Effector memory CD4-positive, alpha-beta T cell (primary cell): ENCODE measurements around the gene TTC9.
A peak's percentile ranks its signal among the peaks of the same experiment; 100 is the strongest.

Experiments
- DNase-seq, 3 donors: peaks; one replicate each; pipeline ENCODE4 v3.0.0-alpha.2; 2020
- H3K27ac ChIP-seq: 2 replicates; pipeline ENCODE4 v1.7.0; 2013; ENCODE audit warnings: mild to moderate bottlenecking, low read length, moderate library complexity; ENCODE audit not compliant: insufficient read depth, poor library complexity, severe bottlenecking
- H3K27me3 ChIP-seq: replicated peaks from 2 replicates; pipeline ENCODE4 v1.7.0; 2013; ENCODE audit warnings: mild to moderate bottlenecking, low read length; ENCODE audit not compliant: insufficient read depth, control insufficient read depth, poor library complexity, severe bottlenecking
- H3K36me3 ChIP-seq: 2 replicates; pipeline ENCODE4 v1.7.0; 2013; ENCODE audit warnings: mild to moderate bottlenecking, low read length, moderate library complexity; ENCODE audit not compliant: control insufficient read depth, insufficient read depth
- H3K4me1 ChIP-seq: 2 replicates; pipeline ENCODE4 v1.7.0; 2013; ENCODE audit warnings: low read length, mild to moderate bottlenecking; ENCODE audit not compliant: control insufficient read depth, insufficient read depth, poor library complexity, severe bottlenecking
- H3K4me3 ChIP-seq: 2 replicates; pipeline ENCODE4 v1.7.0; 2013; ENCODE audit warnings: low read length, low read depth, mild to moderate bottlenecking; ENCODE audit not compliant: insufficient read depth, poor library complexity, severe bottlenecking
- H3K9me3 ChIP-seq: 2 replicates; pipeline ENCODE4 v1.7.0; 2013; ENCODE audit warnings: mild to moderate bottlenecking, low read length, moderate library complexity; ENCODE audit not compliant: control insufficient read depth

Gene TTC9

DNA sequence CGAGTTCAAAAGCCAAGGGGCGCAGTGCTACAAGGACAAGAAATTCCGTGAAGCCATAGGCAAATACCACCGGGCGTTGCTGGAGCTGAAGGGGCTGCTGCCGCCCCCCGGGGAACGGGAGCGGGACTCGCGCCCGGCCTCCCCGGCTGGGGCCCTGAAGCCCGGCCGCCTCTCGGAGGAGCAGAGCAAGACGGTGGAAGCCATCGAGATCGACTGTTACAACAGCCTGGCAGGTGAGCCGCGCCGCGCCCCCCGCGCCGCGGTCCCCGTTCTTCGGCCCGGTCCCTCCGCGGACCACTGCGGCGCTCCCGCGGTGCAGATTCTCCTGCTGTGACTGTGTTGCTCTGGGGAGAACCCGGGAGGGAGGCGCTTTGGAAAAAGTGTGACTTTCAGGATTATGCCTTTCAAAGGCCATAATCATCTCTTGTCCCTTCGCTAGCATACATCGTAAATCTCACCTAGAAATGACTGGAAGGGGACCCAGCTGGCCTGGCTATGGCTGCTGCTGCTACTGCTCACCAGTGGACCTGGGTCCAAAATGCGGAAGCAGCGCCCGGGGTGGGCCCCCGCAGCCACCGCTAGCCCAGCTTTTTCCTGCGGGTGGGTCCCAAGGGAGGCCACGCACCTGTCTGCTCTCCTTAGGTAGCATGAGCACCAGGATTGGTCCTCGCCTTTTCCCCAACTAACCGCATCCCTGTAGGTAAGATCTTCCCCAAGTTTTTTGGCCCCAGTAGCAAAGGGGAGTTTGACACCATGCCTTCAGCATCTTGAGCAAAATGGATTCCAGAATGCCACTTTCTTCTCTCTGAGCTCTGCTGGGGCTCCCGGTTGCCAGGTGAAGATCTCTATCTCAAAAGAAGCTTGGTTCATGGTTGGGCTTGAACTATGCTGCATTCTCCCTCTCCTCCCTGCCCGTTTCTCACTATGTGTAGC, 853 bp downstream of the TTC9 start:
- peak overlapping the region; percentile 78 for H3K27ac ChIP-seq
- no peaks in the 10 kb centered on the region for H3K9me3 ChIP-seq
- H3K4me1 ChIP-seq, result peaks cover 32% of the 10 kb centered on the region
- peak in 1 of 3 donors; percentile 9 for DNase-seq
- peak overlapping the region; percentile 90 for H3K4me3 ChIP-seq
- no peaks in the 10 kb centered on the region for H3K27me3 ChIP-seq
- H3K36me3 ChIP-seq, result no peaks in the 10 kb centered on the region

DNA sequence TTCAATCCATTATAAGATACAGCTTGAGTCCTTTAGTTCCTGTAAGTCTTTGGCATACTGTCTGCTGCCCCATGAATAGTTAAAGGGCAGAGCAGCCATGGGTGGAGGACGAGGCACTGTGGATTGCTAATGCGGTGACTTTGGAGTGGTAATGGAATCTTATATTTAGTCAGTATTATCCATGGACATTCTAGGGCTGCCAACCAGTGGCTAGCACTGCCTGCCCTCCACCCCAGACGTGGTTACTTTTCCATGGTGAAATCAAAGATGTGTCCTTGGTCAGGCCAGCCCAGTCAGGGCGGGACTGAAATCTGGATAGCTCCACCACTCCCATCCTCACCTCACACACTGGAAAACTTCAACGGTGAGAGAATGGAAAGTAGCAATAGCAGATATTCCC, 2.3 kb downstream of the TTC9 start:
- H3K4me1 ChIP-seq, result peaks cover 34% of the 10 kb centered on the region

DNA sequence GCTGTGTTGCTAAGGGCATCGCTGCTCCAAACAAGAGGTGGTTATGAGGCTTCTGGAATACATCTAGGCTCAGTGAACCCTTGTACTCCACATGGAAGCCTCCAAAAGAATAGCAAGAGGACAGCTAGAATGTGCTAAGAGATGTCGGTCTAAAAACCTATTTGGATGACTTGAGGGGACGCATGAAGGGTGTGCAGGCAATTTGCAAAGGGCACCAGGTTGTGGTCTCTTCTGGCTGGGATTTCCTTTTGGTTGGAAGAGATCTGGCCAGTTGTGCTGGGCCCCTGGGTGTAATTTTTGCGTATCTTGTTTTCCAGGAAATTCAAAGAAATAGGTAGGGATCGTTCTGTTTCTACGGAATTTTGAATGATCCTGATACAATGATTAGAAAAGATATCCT, 4.2 kb downstream of the TTC9 start:
- H3K36me3 ChIP-seq, result no peaks in the 10 kb centered on the region
- H3K4me1 ChIP-seq, result peaks cover 28% of the 10 kb centered on the region
- no peaks in the 10 kb centered on the region for H3K9me3 ChIP-seq
- no peaks in the 10 kb centered on the region for H3K27me3 ChIP-seq
- peak overlapping the region; percentile 29 for H3K27ac ChIP-seq
- H3K4me3 ChIP-seq, result no peak overlapping the region
- DNase-seq, result no peak

More for the DNA sequence above, 2.3 kb downstream of the TTC9 start:
- no peak for DNase-seq
- Histone ChIP-seq H3K27me3 (no peaks in the 10 kb centered on the region), H3K36me3 (no peaks in the 10 kb centered on the region), H3K4me3 (peak overlapping the region; percentile 90), H3K9me3 (no peaks in the 10 kb centered on the region), H3K27ac (peak overlapping the region; percentile 78)

DNA sequence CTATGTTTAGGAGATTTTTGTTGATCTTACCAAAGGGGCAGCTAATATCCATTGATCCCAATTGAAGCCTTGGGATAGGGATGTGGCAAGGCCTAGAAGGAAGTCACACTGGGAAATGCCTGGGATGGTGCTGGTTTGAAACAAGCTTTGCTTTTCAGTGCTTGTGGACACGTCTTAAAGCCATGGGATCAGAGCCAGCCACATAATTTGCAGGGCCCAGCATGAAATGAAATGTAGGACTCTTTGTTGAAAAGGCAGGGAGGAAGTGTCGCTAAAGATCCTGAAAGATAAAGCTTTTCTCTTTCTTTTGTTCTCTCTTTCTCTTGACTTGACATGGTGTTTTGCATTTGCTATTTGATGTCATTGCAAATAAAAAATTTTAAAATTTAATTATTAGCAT, 5.0 kb downstream of the TTC9 start:
- no peaks in the 10 kb centered on the region for H3K36me3 ChIP-seq
- no peak for DNase-seq
- H3K4me1 ChIP-seq, result peaks cover 28% of the 10 kb centered on the region
- H3K27ac ChIP-seq, result peak overlapping the region; percentile 29
- no peak overlapping the region for H3K4me3 ChIP-seq
- no peaks in the 10 kb centered on the region for H3K27me3 ChIP-seq
- no peaks in the 10 kb centered on the region for H3K9me3 ChIP-seq

DNA sequence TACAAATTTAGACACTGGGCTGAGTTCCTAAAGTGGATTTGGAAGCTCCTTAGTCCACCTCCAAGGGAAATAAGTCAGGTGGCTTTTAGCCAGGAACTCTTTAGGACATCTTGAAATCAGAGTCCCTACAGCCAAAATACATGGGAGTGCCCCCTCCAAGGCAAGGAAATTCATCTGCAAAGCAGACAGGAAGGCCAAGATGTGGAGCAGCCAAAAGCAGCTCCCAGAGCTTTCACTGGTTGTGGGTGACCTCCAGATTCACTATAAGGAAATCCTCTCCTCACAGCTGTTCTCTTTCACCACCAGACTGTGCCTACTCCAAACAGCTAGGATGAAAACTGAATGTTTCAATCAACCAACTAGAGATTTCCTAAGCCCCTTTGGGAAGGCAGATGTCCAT, 6.6 kb downstream of the TTC9 start:
- peaks cover 43% of the 10 kb centered on the region for H3K4me1 ChIP-seq

DNA sequence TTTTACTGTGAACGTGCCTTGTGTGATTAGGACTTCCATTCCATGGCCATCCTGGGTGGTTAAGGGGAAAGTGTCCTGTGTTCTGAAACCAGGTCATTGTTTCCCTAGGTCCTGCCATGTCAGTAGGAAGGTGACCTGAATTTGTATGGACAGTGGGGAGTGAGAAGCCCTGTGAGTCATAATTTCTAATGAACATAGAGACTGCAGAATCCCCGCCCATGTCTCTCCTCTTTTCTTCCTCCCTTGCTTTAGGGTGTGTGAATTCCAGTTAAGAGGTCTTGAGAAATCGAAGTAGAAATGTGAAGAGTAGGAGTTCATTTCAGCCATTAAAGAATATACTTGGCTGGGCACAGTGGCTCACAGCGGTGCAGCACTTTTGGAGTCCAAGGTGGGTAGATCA, 8.1 kb downstream of the TTC9 start:
- H3K9me3 ChIP-seq, result no peaks in the 10 kb centered on the region
- DNase-seq, result no peak
- no peaks in the 10 kb centered on the region for H3K27me3 ChIP-seq
- peaks cover 57% of the 10 kb centered on the region for H3K4me1 ChIP-seq
- H3K36me3 ChIP-seq, result no peaks in the 10 kb centered on the region
- no peak overlapping the region for H3K27ac ChIP-seq
- no peak overlapping the region for H3K4me3 ChIP-seq

More for the DNA sequence above, 6.6 kb downstream of the TTC9 start:
- no peak for DNase-seq
- Histone ChIP-seq H3K27ac (no peak overlapping the region), H3K36me3 (no peaks in the 10 kb centered on the region), H3K27me3 (no peaks in the 10 kb centered on the region), H3K4me3 (no peak overlapping the region), H3K9me3 (no peaks in the 10 kb centered on the region)

DNA sequence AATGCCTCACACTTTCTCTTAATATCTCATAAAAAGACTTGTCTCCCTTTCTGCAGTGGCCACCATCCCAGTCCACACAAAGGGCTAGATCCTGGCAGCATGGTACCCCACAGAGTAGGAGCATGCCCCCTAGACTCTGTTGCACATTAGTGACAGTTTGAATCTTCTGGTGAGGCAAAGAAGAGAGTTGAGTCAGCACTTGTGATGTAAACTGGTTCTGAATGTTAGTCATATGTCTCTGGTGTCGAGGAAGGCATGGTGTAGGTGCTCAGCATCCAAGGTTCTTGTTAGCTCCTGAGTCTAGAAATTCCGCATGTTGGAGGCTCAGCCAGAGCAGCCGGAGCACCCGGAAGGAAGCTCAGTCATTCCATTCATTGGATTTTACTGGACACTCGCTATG, 9.8 kb downstream of the TTC9 start:
- peaks cover 54% of the 10 kb centered on the region for H3K4me1 ChIP-seq
- H3K36me3 ChIP-seq, result no peaks in the 10 kb centered on the region
- H3K27ac ChIP-seq, result peak overlapping the region; percentile 91
- H3K27me3 ChIP-seq, result no peaks in the 10 kb centered on the region
- no peak for DNase-seq
- H3K9me3 ChIP-seq, result no peaks in the 10 kb centered on the region
- no peak overlapping the region for H3K4me3 ChIP-seq

DNA sequence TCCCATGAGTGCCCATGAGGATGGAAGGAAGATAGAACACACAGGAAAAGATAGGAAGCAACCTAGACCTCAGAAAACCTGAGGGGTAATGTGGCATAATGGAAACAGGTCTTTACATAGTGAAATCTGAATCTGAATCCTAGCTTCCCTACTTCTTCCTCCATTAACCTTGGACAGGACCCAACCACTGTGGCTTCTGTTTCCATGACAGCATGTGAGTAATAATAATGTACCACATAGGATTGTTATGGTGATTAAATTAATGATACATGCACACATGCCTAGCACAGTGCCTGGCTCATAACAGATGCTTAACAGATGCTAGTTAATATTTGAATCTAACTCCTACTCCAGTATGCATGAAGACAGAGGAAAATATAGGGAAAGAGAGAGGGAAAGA, 11.2 kb downstream of the TTC9 start:
- peaks cover 48% of the 10 kb centered on the region for H3K4me1 ChIP-seq
- peak overlapping the region; percentile 91 for H3K27ac ChIP-seq
- no peak overlapping the region for H3K4me3 ChIP-seq
- DNase-seq, result no peak
- H3K27me3 ChIP-seq, result no peaks in the 10 kb centered on the region
- no peaks in the 10 kb centered on the region for H3K9me3 ChIP-seq
- no peaks in the 10 kb centered on the region for H3K36me3 ChIP-seq

DNA sequence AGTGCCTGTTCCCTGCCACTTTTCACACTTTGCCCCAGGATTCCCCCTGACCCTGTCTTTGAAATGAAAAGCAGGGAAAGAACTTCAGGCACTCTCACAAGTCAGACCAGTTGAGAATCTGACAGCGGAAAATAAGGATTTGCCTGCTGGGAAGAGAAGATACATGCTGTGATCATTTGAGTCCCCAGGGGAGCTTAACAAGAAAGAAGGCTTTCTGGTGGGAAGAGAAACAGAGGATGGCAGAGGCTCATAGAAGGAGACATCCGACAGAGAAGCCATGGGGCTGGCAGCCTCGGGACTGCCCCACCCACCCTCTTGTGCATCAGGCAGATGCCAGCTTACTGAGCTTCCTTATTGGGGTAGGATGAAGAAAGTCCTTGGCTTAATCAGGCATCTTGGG, 11.9 kb downstream of the TTC9 start:
- Histone ChIP-seq H3K9me3 (no peaks in the 10 kb centered on the region), H3K4me3 (no peak overlapping the region), H3K27me3 (no peaks in the 10 kb centered on the region), H3K36me3 (no peaks in the 10 kb centered on the region), H3K4me1 (peaks cover 56% of the 10 kb centered on the region), H3K27ac (peak overlapping the region; percentile 91)
- no peak for DNase-seq

DNA sequence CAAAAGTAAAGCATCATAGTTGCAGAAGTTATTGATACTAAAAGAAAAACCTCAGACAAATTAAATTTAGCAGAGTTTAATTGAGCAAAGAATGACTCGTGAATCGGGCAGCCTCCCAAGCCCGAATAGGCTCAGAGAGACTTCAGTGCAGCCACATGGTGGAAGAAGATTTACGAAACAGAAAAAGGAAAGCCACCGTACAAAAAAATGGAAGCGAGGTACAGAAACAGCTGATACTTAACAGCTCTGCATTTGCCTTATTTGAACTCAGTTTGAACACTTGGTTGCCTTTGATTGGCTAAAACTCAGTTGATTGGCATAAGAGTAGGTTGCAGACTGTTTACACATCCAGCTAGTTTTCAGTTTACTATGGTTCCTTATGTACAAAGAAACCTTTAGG, 12.9 kb downstream of the TTC9 start:
- Histone ChIP-seq H3K4me3 (peak overlapping the region; percentile 45), H3K4me1 (peaks cover 59% of the 10 kb centered on the region), H3K9me3 (no peaks in the 10 kb centered on the region), H3K27ac (peak overlapping the region; percentile 91), H3K36me3 (no peaks in the 10 kb centered on the region), H3K27me3 (no peaks in the 10 kb centered on the region)
- no peak for DNase-seq
